ENCODE results near the gene TM9SF4.
"Not testable (repeated sequence)": the region's sequence is repeated elsewhere in the genome, so short reads cannot be mapped to it uniquely, and the experiment has no call there.

TM9SF4 gene

DNA sequence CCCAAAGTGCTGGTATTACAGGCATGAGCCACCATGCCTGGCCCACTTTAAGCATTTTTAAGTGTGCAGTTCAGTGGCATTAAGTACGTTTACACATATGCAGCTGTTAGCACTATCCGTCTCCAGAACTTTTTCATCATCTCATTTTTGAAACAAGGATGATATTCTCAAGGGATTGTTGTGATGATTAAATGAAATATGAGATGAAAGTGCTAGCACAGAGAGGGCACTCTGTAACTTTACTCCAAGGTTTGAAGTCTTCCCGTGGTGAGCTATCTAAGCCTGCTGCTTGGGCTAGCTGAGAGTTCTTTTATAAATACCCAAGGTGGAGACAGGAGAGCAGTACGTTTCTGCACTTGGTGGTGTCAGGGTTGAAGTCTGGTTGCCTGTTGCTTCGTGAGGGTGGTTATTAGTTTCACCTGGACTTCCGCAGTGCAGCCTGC lies 6.6 kb downstream of the TM9SF4 start:
- TF ChIP-seq, protein P1, sequence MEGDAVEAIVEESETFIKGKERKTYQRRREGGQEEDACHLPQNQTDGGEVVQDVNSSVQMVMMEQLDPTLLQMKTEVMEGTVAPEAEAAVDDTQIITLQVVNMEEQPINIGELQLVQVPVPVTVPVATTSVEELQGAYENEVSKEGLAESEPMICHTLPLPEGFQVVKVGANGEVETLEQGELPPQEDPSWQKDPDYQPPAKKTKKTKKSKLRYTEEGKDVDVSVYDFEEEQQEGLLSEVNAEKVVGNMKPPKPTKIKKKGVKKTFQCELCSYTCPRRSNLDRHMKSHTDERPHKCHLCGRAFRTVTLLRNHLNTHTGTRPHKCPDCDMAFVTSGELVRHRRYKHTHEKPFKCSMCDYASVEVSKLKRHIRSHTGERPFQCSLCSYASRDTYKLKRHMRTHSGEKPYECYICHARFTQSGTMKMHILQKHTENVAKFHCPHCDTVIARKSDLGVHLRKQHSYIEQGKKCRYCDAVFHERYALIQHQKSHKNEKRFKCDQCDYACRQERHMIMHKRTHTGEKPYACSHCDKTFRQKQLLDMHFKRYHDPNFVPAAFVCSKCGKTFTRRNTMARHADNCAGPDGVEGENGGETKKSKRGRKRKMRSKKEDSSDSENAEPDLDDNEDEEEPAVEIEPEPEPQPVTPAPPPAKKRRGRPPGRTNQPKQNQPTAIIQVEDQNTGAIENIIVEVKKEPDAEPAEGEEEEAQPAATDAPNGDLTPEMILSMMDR (conservative IDR thresholded peaks at IDR 0.05; ENCODE audit: low read depth, low read length) = no peak
- no peak for DNase-seq (ENCODE audit: low read depth)
- no peak overlapping the region for H3K4me3 ChIP-seq (ENCODE audit: low read length)

DNA sequence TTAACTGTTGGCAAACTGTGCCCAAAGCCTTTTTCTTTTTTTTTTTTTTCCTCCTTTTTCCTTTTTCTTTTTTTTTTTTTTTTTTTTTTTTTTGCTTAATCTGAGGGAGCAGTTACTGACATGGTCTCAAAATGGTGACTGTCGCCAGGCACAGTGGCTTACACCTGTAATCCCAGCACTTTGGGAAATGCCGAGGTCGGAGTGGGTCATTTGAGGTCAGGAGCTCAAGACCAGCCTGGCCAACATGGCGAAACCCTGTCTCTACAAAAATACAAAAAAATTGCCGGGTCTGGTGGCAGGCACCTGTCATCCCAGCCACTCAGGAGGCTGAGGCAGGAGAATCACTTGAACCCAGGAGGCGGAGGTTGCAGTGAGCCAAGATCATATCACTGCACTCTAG lies 7.3 kb downstream of the TM9SF4 start:
- not testable (repeated sequence) for DNase-seq (ENCODE audit: low read depth); H3K4me3 ChIP-seq (ENCODE audit: low read length)

DNA sequence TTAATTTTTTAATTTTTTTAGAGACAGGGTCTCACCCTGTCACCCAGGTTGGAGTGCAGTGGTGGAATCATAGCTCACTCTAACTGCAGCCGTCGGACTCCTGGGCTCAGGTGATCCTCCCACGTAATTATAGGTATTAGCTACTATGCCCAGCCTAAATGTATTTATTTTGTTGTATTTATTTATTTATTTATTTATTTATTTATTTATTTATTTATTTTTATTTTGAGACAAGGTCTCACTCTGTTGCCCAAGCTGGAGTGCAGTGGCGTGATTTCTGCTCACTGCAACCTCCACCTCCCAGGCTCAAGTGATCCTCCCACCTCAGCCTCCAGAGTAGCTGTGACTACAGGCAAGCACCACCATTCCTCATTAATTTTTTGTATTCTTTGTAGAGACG lies 8.9 kb downstream of the TM9SF4 start:
- not testable (repeated sequence) for H3K4me3 ChIP-seq (ENCODE audit: low read length); DNase-seq (ENCODE audit: low read depth)

DNA sequence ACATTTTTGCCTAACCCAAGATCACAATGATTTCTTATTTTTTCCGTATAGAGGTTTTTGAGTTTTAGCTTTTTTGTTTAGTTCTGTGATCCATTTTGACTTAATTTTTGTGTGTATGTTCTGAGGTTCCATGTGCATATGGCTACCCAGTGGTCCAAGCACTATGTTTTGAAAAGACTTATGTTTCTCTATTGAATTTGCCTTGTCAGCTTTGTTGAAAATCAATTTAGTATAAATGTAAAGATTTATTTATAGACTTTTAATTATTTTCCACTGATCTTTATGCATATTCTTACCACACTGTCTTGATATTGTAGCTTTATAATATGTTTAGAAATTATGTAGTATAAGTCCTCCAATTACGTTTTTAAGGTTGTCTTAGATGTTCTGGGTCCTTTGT lies 10.2 kb downstream of the TM9SF4 start:
- TF ChIP-seq, protein P1 (conservative IDR thresholded peaks at IDR 0.05; ENCODE audit: low read depth, low read length) = no peak
- DNase-seq (ENCODE audit: low read depth) = no peak
- H3K4me3 ChIP-seq (ENCODE audit: low read length) = no peak overlapping the region

DNA sequence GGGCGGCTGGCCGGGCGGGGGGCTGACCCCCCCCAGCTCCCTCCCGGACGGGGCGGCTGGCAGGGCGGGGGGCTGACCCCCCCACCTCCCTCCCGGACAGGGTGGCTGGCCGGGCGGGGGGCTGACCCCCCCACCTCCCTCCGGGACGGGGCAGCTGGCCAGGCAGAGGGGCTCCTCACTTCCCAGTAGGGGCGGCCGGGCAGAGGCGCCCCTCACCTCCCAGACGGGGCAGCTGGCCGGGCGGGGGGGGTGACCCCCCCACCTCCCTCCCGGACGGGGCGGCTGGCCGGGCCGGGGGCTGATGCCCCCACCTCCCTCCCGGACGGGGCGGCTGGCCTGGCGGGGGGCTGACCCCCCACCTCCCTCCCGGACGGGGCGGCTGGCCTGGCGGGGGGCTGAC lies 12.4 kb downstream of the TM9SF4 start:
- not testable (repeated sequence) for DNase-seq (ENCODE audit: low read depth); H3K4me3 ChIP-seq (ENCODE audit: low read length)

DNA sequence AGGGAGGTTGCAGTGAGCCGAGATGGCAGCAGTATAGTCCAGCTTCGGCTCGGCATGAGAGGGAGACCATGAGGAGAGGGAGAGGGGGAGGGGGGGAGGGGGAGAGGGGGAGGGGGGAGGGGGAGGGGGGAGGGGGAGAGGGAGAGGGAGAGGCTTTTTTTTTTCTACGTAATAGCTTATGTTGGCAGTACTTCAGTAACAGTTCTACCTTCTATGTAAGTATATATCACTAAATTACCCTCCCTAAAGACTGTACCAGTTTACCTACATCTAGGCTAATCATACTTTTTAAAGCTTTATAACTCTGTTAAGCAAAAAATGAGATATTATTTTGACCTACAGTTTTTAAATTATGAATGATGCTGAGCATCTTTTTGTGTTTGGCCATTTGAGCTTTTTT lies 13.6 kb downstream of the TM9SF4 start:
- DNase-seq (ENCODE audit: low read depth) = no peak
- TF ChIP-seq, protein P1 (conservative IDR thresholded peaks at IDR 0.05; ENCODE audit: low read depth, low read length) = no peak

DNA sequence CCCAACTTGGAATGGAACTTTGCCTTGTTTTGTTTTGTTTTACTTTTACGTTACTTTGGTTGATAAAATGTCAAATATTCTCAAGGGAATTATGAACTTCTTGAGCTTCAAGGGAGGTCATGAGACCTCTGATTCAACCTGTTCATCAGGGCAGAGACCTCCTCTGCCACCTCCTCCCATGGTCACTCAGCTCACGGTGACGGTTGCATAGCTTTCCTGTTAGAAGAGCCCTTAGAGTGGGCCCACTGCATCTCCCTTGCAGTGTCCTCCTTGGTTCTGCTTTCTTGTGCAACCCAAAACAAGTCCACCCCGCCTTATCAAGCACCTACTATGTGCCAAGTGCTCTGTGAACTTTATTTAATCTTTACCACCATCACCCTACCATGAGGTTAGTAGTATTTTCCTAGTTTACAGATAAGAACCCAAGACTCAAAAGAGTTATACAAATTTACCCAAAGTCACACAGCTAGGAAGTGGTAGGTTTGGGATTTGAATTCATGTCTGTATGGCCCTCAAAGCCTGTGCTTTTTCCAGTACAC lies 15.5 kb downstream of the TM9SF4 start:
- TF ChIP-seq, protein P1 (conservative IDR thresholded peaks at IDR 0.05; ENCODE audit: low read depth, low read length) = no peak
- H3K4me3 ChIP-seq (ENCODE audit: low read length) = no peak overlapping the region
- DNase-seq (ENCODE audit: low read depth) = no peak

More for the DNA sequence above, 13.6 kb downstream of the TM9SF4 start:
- no peak overlapping the region for H3K4me3 ChIP-seq (ENCODE audit: low read length)

DNA sequence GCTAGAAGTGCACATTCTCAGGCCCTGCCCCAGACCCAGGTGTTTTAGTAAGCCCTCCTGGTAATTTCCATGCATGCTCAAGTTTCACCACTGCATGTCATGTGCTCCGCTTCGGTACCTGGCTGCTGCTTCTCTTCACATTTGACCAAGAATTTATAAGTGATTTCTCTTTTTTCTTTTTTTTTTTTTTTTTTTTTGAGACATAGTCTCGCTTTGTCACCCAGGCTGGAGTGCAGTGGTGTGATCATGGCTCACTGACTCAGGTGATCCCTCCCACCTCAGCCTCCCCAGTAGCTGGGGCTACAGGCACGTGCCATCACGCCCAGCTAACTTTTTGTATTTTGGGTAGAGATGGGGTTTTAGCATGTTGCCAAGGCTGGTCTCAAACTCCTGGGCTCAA lies 16.0 kb downstream of the TM9SF4 start:
- TF ChIP-seq, protein P1 (conservative IDR thresholded peaks at IDR 0.05; ENCODE audit: low read depth, low read length) = no peak
- DNase-seq (ENCODE audit: low read depth) = no peak
- H3K4me3 ChIP-seq (ENCODE audit: low read length) = no peak overlapping the region

DNA sequence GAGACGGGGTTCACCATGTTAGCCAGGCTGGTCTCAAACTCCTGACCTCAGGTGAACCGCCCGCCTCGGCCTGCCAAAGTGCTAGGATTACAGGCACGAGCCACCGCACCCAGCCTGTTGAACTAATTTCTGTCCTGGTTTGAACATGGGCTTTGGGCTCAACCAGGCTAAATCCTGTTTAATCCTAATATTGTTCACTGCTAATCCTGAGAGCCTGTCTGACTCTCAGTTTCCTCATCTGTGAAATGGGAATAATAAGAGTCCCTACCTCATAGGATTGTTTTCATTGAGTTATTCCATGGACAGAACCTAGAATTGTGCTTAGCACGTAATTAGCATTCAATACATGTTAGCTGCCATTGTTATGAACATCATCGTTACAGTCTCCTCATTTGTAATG lies 17.4 kb downstream of the TM9SF4 start:
- TF ChIP-seq, protein P1 (conservative IDR thresholded peaks at IDR 0.05; ENCODE audit: low read depth, low read length) = no peak
- no peak for DNase-seq (ENCODE audit: low read depth)
- H3K4me3 ChIP-seq (ENCODE audit: low read length) = no peak overlapping the region
